DND-41 (cell line): Measurements from ENCODE around the gene SEPTIN5.

Experiments
- ATAC-seq: fragments of 200-7000 bp; cut with Tn5 transposase; 3 replicates; pipeline ENCODE4 v1.9.1; 2021; ENCODE audit warnings: low read depth; ENCODE audit not compliant: insufficient read depth
- DNase-seq: peaks from one replicate; pipeline ENCODE4 v3.0.0-alpha.2; 2020
- H2AFZ ChIP-seq: 2 replicates; pipeline ENCODE4 v1.6.0; 2012; ENCODE audit warnings: low read depth, low read length
- H3K27ac ChIP-seq: 2 replicates; pipeline ENCODE4 v1.5.1; 2012; ENCODE audit warnings: low read length, inconsistent platforms
- H3K27me3 ChIP-seq: fragments of 200-600 bp; sonication (generic); 2 replicates; pipeline ENCODE4 v1.6.0; 2012; ENCODE audit warnings: low read length, mild to moderate bottlenecking, inconsistent platforms; ENCODE audit not compliant: insufficient read depth, poor library complexity
- H3K36me3 ChIP-seq: 2 replicates; pipeline ENCODE4 v1.5.1; 2012; ENCODE audit warnings: low read length, inconsistent platforms; ENCODE audit not compliant: insufficient read depth
- H3K4me1 ChIP-seq: 2 replicates; pipeline ENCODE4 v1.5.1; 2012; ENCODE audit warnings: mild to moderate bottlenecking, low read length; ENCODE audit not compliant: insufficient read depth
- H3K4me2 ChIP-seq: 2 replicates; pipeline ENCODE4 v1.6.0; 2012; ENCODE audit warnings: mild to moderate bottlenecking, moderate library complexity, low read length, inconsistent platforms; ENCODE audit not compliant: insufficient read depth
- H3K4me3 ChIP-seq, 2 experiments: fragments of 200-600 bp in 1 of 2; shearing (Covaris generic) in 1 of 2; 2 replicates each; pipeline ENCODE4 v1.5.1; 2012 to 2016; ENCODE audit warnings: inconsistent platforms in 2 of 2, low read length in 2 of 2, mild to moderate bottlenecking in 2 of 2, low read depth in 1 of 2, moderate library complexity in 1 of 2
- H3K79me2 ChIP-seq: 2 replicates; pipeline ENCODE4 v1.6.0; 2012; ENCODE audit warnings: low read length, inconsistent platforms; ENCODE audit not compliant: insufficient read depth
- H3K9ac ChIP-seq: 2 replicates; pipeline ENCODE4 v1.6.0; 2012; ENCODE audit warnings: low read depth, mild to moderate bottlenecking, inconsistent platforms, low read length, moderate library complexity
- H3K9me3 ChIP-seq: 2 replicates; pipeline ENCODE4 v1.5.1; 2012; ENCODE audit warnings: low read length, moderate library complexity, mild to moderate bottlenecking, inconsistent platforms; ENCODE audit not compliant: insufficient read depth, severe bottlenecking
- H4K20me1 ChIP-seq: 2 replicates; pipeline ENCODE4 v1.6.0; 2012; ENCODE audit warnings: low read length; ENCODE audit not compliant: insufficient read depth
- EZH2 ChIP-seq: IDR thresholded peaks from 3 replicates; pipeline ENCODE4 v1.6.1; 2012; ENCODE audit warnings: borderline replicate concordance, low read depth, mild to moderate bottlenecking, moderate library complexity, low read length, inconsistent platforms; ENCODE audit not compliant: severe bottlenecking
- TF ChIP-seq, protein P1 (sequence below): IDR thresholded peaks from 2 replicates; pipeline ENCODE4 v1.5.1; 2012; ENCODE audit warnings: borderline replicate concordance, low read length, moderate library complexity, mild to moderate bottlenecking; ENCODE audit not compliant: poor library complexity, severe bottlenecking; ENCODE audit errors: extremely low read depth

SEPTIN5 gene

DNA sequence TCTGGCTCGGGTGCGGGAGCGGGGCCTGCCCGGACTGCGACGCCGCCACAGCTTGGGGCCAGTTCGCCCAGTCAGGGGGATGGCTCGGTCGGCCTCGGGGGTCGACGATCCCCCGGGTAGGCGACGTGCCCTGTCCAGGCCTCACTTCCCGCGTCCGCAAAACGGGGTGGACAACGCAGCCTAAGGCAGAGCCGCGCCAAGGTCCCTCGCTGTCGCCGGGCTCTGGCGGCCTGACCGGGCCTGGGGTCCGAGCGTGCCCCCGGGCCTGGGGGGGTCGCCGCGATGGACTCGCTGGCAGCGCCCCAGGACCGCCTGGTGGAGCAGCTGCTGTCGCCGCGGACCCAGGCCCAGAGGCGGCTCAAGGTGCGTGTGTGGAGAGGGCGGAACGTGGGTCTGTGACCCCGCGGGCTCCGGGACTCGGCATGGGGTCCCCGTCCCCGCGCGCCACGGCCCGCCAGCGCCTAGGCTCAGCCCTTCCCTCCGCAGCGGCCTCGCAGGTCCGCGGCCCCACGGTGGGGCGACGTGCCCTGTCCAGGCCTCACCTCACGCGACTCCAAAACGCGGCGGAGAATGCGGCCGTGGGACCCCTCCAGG lies 4.2 kb downstream of the SEPTIN5 start:
- H3K4me3 ChIP-seq, result peak overlapping the region; percentile 11 to 70; a peak in 3 of 4 replicates
- peak overlapping the region; percentile 77 for H3K27ac ChIP-seq
- peak overlapping the region; percentile 77 for H3K9ac ChIP-seq

GRCh38 chr22:19719050-19719482 lies 4.8 kb downstream of the SEPTIN5 start:
- H3K9me3 ChIP-seq, result no peaks in the 10 kb centered on the region
- H3K4me2 ChIP-seq, result peak overlapping the region; percentile 97
- H3K9ac ChIP-seq, result peak overlapping the region; percentile 77; the same call in 1 of the 2 replicates
- H4K20me1 ChIP-seq, result no peaks in the 10 kb centered on the region
- no peaks in the 10 kb centered on the region for H3K36me3 ChIP-seq
- DNase-seq, result no peak
- ATAC-seq, result no peak
- H3K4me3 ChIP-seq, result peak overlapping the region in 1 of 2 experiments; percentile 70; a peak in 1 of 4 replicates
- H3K27me3 ChIP-seq, result no peaks in the 10 kb centered on the region
- TF ChIP-seq, protein P1, sequence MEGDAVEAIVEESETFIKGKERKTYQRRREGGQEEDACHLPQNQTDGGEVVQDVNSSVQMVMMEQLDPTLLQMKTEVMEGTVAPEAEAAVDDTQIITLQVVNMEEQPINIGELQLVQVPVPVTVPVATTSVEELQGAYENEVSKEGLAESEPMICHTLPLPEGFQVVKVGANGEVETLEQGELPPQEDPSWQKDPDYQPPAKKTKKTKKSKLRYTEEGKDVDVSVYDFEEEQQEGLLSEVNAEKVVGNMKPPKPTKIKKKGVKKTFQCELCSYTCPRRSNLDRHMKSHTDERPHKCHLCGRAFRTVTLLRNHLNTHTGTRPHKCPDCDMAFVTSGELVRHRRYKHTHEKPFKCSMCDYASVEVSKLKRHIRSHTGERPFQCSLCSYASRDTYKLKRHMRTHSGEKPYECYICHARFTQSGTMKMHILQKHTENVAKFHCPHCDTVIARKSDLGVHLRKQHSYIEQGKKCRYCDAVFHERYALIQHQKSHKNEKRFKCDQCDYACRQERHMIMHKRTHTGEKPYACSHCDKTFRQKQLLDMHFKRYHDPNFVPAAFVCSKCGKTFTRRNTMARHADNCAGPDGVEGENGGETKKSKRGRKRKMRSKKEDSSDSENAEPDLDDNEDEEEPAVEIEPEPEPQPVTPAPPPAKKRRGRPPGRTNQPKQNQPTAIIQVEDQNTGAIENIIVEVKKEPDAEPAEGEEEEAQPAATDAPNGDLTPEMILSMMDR, result no peak
- TF ChIP-seq EZH2, result no peak
- peaks cover 19% of the 10 kb centered on the region for H3K4me1 ChIP-seq
- no peak overlapping the region for H3K27ac ChIP-seq
- H2AFZ ChIP-seq, result no peak overlapping the region
- no peaks in the 10 kb centered on the region for H3K79me2 ChIP-seq

More for the DNA sequence above, 4.2 kb downstream of the SEPTIN5 start:
- DNase-seq (no peak), ATAC-seq (0 out of 3 replicates have a peak, but pooled peaks have one; percentile 1)
- Histone ChIP-seq H4K20me1 (no peaks in the 10 kb centered on the region; the same call in 1 of the 2 replicates), H3K27me3 (no peaks in the 10 kb centered on the region), H2AFZ (peak overlapping the region; percentile 98), H3K4me2 (peak overlapping the region; percentile 97), H3K9me3 (no peaks in the 10 kb centered on the region), H3K79me2 (no peaks in the 10 kb centered on the region), H3K4me1 (peaks cover 19% of the 10 kb centered on the region), H3K36me3 (no peaks in the 10 kb centered on the region)
- TF ChIP-seq, protein P1, result no peak
- TF ChIP-seq EZH2, result no peak

- no peaks in the 10 kb centered on the region for H3K27me3 ChIP-seq
- no peak overlapping the region for H3K27ac ChIP-seq
- TF ChIP-seq, protein P1, result no peak
- no peak for TF ChIP-seq EZH2
- no peak for ATAC-seq
- DNase-seq, result no peak
- no peak overlapping the region for H2AFZ ChIP-seq
- H3K4me1 ChIP-seq, result peaks cover 19% of the 10 kb centered on the region
- H3K79me2 ChIP-seq, result no peaks in the 10 kb centered on the region
- no peaks in the 10 kb centered on the region for H3K9me3 ChIP-seq
- no peak overlapping the region for H3K9ac ChIP-seq
- H4K20me1 ChIP-seq, result no peaks in the 10 kb centered on the region
- no peak overlapping the region for H3K4me2 ChIP-seq
- no peak overlapping the region for H3K4me3 ChIP-seq
- no peaks in the 10 kb centered on the region for H3K36me3 ChIP-seq
Observed at GRCh38 chr22:19719488-19720021, 5.3 kb downstream of the SEPTIN5 start.
